ENCODE measurements around the gene TXNIP.
A peak's percentile ranks its signal among the peaks of the same experiment; 100 is the strongest.

TXNIP gene

GRCh38 chr1:145992958-145993617 is 3.3 kb downstream of the TXNIP start:
- no peaks in the 10 kb centered on the region for H3K27me3 ChIP-seq (ENCODE audit: insufficient read depth, low read length)
- peaks cover 34% of the 10 kb centered on the region for H3K36me3 ChIP-seq (ENCODE audit: insufficient read depth, low read length)
- H3K79me2 ChIP-seq (ENCODE audit: control insufficient read depth, insufficient read depth, low read length, unreplicated experiment): peaks cover 37% of the 10 kb centered on the region
- peak overlapping the region; percentile 85 for H3K4me3 ChIP-seq (ENCODE audit: low read depth, low read length)
- H3K27ac ChIP-seq (ENCODE audit: low read depth, low read length): peak overlapping the region; percentile 35
- H2AFZ ChIP-seq (ENCODE audit: low read length, unreplicated experiment): no peak overlapping the region
- H3K4me1 ChIP-seq (ENCODE audit: control insufficient read depth, insufficient read depth, low read length, unreplicated experiment): peaks cover 26% of the 10 kb centered on the region

DNA sequence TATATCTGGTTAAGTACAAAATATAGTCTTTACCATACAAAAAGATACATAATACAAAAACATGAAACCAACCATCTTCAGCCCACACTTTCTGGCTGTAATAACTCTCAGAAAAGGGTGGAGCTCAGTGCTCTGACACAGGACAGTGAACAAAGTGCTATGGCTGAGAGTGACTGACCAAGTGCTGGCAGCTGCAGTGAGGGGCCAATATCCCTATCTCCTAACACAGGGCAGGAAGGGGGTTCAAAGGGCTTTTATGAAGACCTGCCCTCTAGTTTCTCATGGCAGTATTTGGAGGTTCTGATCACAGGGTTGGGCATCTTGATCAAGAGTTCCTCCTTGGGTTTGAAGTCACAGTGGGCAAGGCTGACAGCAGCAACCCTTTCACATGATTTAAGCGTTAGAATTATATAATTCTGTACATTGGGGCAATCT is 3.9 kb downstream of the TXNIP start:
- Histone ChIP-seq H3K79me2 (ENCODE audit: control insufficient read depth, insufficient read depth, low read length, unreplicated experiment) (peaks cover 37% of the 10 kb centered on the region), H3K4me3 (ENCODE audit: low read depth, low read length) (peak overlapping the region; percentile 85), H3K4me1 (ENCODE audit: control insufficient read depth, insufficient read depth, low read length, unreplicated experiment) (peaks cover 20% of the 10 kb centered on the region), H2AFZ (ENCODE audit: low read length, unreplicated experiment) (no peak overlapping the region), H3K27me3 (ENCODE audit: insufficient read depth, low read length) (no peaks in the 10 kb centered on the region), H3K36me3 (ENCODE audit: insufficient read depth, low read length) (peaks cover 34% of the 10 kb centered on the region), H3K27ac (ENCODE audit: low read depth, low read length) (peak overlapping the region; percentile 35; the same call in 1 of the 2 replicates)

- Histone ChIP-seq H3K79me2 (ENCODE audit: control insufficient read depth, insufficient read depth, low read length, unreplicated experiment) (peaks cover 36% of the 10 kb centered on the region), H3K4me3 (ENCODE audit: low read depth, low read length) (peak overlapping the region; percentile 85), H2AFZ (ENCODE audit: low read length, unreplicated experiment) (no peak overlapping the region), H3K36me3 (ENCODE audit: insufficient read depth, low read length) (peaks cover 34% of the 10 kb centered on the region), H3K27ac (ENCODE audit: low read depth, low read length) (peak overlapping the region; percentile 35), H3K27me3 (ENCODE audit: insufficient read depth, low read length) (no peaks in the 10 kb centered on the region), H3K4me1 (ENCODE audit: control insufficient read depth, insufficient read depth, low read length, unreplicated experiment) (peaks cover 16% of the 10 kb centered on the region)
These were observed 4.5 kb downstream of the TXNIP start for GRCh38 chr1:145991735-145992412.

GRCh38 chr1:145990249-145990855 is 6.0 kb downstream of the TXNIP start:
- H3K79me2 ChIP-seq (ENCODE audit: control insufficient read depth, insufficient read depth, low read length, unreplicated experiment): peaks cover 24% of the 10 kb centered on the region
- no peak overlapping the region for H2AFZ ChIP-seq (ENCODE audit: low read length, unreplicated experiment)
- H3K27me3 ChIP-seq (ENCODE audit: insufficient read depth, low read length): no peaks in the 10 kb centered on the region
- peaks cover 29% of the 10 kb centered on the region for H3K36me3 ChIP-seq (ENCODE audit: insufficient read depth, low read length)
- H3K4me3 ChIP-seq (ENCODE audit: low read depth, low read length): no peak overlapping the region
- H3K27ac ChIP-seq (ENCODE audit: low read depth, low read length): peak overlapping the region; percentile 12; the same call in 1 of the 2 replicates
- peaks cover 27% of the 10 kb centered on the region for H3K4me1 ChIP-seq (ENCODE audit: control insufficient read depth, insufficient read depth, low read length, unreplicated experiment)

GRCh38 chr1:145988773-145989172 is 7.6 kb downstream of the TXNIP start:
- Histone ChIP-seq H3K36me3 (ENCODE audit: insufficient read depth, low read length) (peaks cover 14% of the 10 kb centered on the region), H3K4me3 (ENCODE audit: low read depth, low read length) (no peak overlapping the region), H3K79me2 (ENCODE audit: control insufficient read depth, insufficient read depth, low read length, unreplicated experiment) (peaks cover 9% of the 10 kb centered on the region), H3K4me1 (ENCODE audit: control insufficient read depth, insufficient read depth, low read length, unreplicated experiment) (peaks cover 30% of the 10 kb centered on the region), H2AFZ (ENCODE audit: low read length, unreplicated experiment) (no peak overlapping the region), H3K27me3 (ENCODE audit: insufficient read depth, low read length) (no peaks in the 10 kb centered on the region), H3K27ac (ENCODE audit: low read depth, low read length) (no peak overlapping the region)

- no peaks in the 10 kb centered on the region for H3K27me3 ChIP-seq (ENCODE audit: insufficient read depth, low read length)
- H3K79me2 ChIP-seq (ENCODE audit: control insufficient read depth, insufficient read depth, low read length, unreplicated experiment): peaks cover 1% of the 10 kb centered on the region
- H2AFZ ChIP-seq (ENCODE audit: low read length, unreplicated experiment): no peak overlapping the region
- no peak overlapping the region for H3K4me3 ChIP-seq (ENCODE audit: low read depth, low read length)
- H3K4me1 ChIP-seq (ENCODE audit: control insufficient read depth, insufficient read depth, low read length, unreplicated experiment): peaks cover 27% of the 10 kb centered on the region
- peaks cover 5% of the 10 kb centered on the region for H3K36me3 ChIP-seq (ENCODE audit: insufficient read depth, low read length)
- H3K27ac ChIP-seq (ENCODE audit: low read depth, low read length): no peak overlapping the region
These were observed 8.5 kb downstream of the TXNIP start for GRCh38 chr1:145987926-145988325.

- Histone ChIP-seq H3K27me3 (ENCODE audit: insufficient read depth, low read length) (no peaks in the 10 kb centered on the region), H2AFZ (ENCODE audit: low read length, unreplicated experiment) (no peak overlapping the region), H3K4me3 (ENCODE audit: low read depth, low read length) (no peak overlapping the region), H3K27ac (ENCODE audit: low read depth, low read length) (peak overlapping the region; percentile 70), H3K4me1 (ENCODE audit: control insufficient read depth, insufficient read depth, low read length, unreplicated experiment) (peaks cover 30% of the 10 kb centered on the region), H3K79me2 (ENCODE audit: control insufficient read depth, insufficient read depth, low read length, unreplicated experiment) (no peaks in the 10 kb centered on the region), H3K36me3 (ENCODE audit: insufficient read depth, low read length) (no peaks in the 10 kb centered on the region; the same call in 1 of the 2 replicates)
These were observed 9.8 kb downstream of the TXNIP start for GRCh38 chr1:145986551-145986950.

- peak overlapping the region; percentile 70 for H3K27ac ChIP-seq (ENCODE audit: low read depth, low read length)
- H3K36me3 ChIP-seq (ENCODE audit: insufficient read depth, low read length): no peaks in the 10 kb centered on the region
These were observed 10.6 kb downstream of the TXNIP start for GRCh38 chr1:145985502-145986439.

GRCh38 chr1:145985129-145985501 is 11.3 kb downstream of the TXNIP start:
- Histone ChIP-seq H3K27ac (ENCODE audit: low read depth, low read length) (peak overlapping the region; percentile 70), H3K36me3 (ENCODE audit: insufficient read depth, low read length) (no peaks in the 10 kb centered on the region), H3K4me3 (ENCODE audit: low read depth, low read length) (no peak overlapping the region), H3K79me2 (ENCODE audit: control insufficient read depth, insufficient read depth, low read length, unreplicated experiment) (no peaks in the 10 kb centered on the region), H2AFZ (ENCODE audit: low read length, unreplicated experiment) (peak overlapping the region; percentile 16), H3K27me3 (ENCODE audit: insufficient read depth, low read length) (no peaks in the 10 kb centered on the region), H3K4me1 (ENCODE audit: control insufficient read depth, insufficient read depth, low read length, unreplicated experiment) (peaks cover 37% of the 10 kb centered on the region)

More at GRCh38 chr1:145985502-145986439, 10.6 kb downstream of the TXNIP start:
- H2AFZ ChIP-seq (ENCODE audit: low read length, unreplicated experiment): peak overlapping the region; percentile 16
- no peaks in the 10 kb centered on the region for H3K79me2 ChIP-seq (ENCODE audit: control insufficient read depth, insufficient read depth, low read length, unreplicated experiment)
- H3K4me3 ChIP-seq (ENCODE audit: low read depth, low read length): no peak overlapping the region
- H3K4me1 ChIP-seq (ENCODE audit: control insufficient read depth, insufficient read depth, low read length, unreplicated experiment): peaks cover 31% of the 10 kb centered on the region
- no peaks in the 10 kb centered on the region for H3K27me3 ChIP-seq (ENCODE audit: insufficient read depth, low read length)
